ENCODE results near the gene ZCCHC24. TPM values are rescaled to one million over a fixed set of nuclear protein-coding genes. Genes with fewer than 3 reads are reported as not detected.

ZCCHC24 gene
- total and polyA plus RNA-seq, 12 donors = 5.8 to 49.0 (median 24.8) TPM

GRCh38 chr10:79446758-79447084 is 1.3 kb upstream of the ZCCHC24 start:
- intact Hi-C loops (cut with DNase I) = no loop called here
- peak overlapping the region in 4 of 5 donors; percentile 80 to 97 (median 84) for H3K27ac ChIP-seq
- peak in 6 of 7 donors; percentile 77 to 88 (median 84) for DNase-seq
- peaks cover 0 to 18% of the 10 kb centered on the region in 2 donors for H3K4me1 ChIP-seq (replicated peaks in 1 of 2)
- no peaks in the 10 kb centered on the region for H3K36me3 ChIP-seq (replicated peaks in 1 of 2)
- WGBS, 4 donors = 28 to 72% (median 36%) methylated on average over 7 to 16 of the region's 16 CpGs
- H3K27me3 ChIP-seq = no peaks in the 10 kb centered on the region
- TF ChIP-seq, protein P1, sequence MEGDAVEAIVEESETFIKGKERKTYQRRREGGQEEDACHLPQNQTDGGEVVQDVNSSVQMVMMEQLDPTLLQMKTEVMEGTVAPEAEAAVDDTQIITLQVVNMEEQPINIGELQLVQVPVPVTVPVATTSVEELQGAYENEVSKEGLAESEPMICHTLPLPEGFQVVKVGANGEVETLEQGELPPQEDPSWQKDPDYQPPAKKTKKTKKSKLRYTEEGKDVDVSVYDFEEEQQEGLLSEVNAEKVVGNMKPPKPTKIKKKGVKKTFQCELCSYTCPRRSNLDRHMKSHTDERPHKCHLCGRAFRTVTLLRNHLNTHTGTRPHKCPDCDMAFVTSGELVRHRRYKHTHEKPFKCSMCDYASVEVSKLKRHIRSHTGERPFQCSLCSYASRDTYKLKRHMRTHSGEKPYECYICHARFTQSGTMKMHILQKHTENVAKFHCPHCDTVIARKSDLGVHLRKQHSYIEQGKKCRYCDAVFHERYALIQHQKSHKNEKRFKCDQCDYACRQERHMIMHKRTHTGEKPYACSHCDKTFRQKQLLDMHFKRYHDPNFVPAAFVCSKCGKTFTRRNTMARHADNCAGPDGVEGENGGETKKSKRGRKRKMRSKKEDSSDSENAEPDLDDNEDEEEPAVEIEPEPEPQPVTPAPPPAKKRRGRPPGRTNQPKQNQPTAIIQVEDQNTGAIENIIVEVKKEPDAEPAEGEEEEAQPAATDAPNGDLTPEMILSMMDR (IDR thresholded peaks at IDR 0.05) = no peak
- peak in 1 of 2 donors; percentile 21 for TF ChIP-seq POLR2A (IDR thresholded peaks at IDR 0.05)
- peak overlapping the region in 2 of 4 donors; percentile 37 to 84 for H3K4me3 ChIP-seq
- H3K9me3 ChIP-seq (replicated peaks in 1 of 3) = no peaks in the 10 kb centered on the region

DNA sequence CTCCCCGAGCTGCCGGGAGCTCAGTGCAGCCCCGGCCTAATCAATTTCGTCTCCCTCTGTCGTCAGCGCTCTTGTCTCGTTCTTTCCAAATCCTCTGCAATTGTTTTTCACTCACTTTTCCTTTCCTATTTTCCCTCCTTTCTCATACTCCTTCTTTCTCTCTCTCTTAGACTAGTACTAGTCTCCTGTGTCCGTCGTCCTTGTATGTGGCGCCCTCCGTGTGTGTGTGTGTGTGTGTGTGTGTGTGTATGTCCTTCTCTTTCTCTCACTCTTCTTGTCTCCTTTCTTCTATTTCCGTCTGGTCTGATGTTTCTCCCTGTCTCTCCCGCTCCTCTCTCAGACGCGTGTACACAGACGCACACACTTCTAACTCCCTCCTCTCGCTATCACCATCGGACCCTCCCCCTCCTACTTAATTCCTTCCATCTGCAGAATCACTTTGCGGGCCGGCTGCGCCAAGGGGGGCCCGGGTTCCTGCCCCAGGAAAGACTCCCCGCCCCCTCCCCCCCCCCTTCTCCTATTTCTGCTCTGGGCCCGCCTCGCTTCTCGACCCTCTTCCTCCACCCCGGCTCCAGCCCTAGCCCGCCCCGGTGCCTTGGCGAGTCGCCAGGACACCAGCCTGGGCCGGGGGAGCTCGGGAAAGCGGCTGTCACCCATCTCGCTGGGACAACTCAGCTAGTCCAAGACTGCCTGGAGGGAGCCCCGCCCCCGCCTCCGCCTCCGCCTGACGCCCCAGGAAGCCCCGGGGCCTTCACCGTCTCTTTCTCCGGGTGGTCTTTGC is 743 bp upstream of the ZCCHC24 start:
- Histone ChIP-seq H3K4me3 (peak overlapping the region in 3 of 4 donors; percentile 13 to 84 (median 37)), H3K4me1 (replicated peaks in 1 of 2) (peaks cover 0 to 18% of the 10 kb centered on the region in 2 donors), H3K9me3 (replicated peaks in 1 of 3) (no peaks in the 10 kb centered on the region), H3K27me3 (no peaks in the 10 kb centered on the region), H3K36me3 (replicated peaks in 1 of 2) (no peaks in the 10 kb centered on the region), H3K27ac (peak overlapping the region; percentile 75 to 97 (median 82))
- intact Hi-C loops (cut with DNase I) = no loop called here
- WGBS, 4 donors = 1 to 2% (median 1%) methylated on average over 24 to 43 of the region's 43 CpGs
- TF ChIP-seq, protein P1 (IDR thresholded peaks at IDR 0.05) = no peak
- TF ChIP-seq POLR2A (IDR thresholded peaks at IDR 0.05) = peak; percentile 23 to 86
- peak in 3 of 7 donors; percentile 45 to 78 (median 53) for DNase-seq

GRCh38 chr10:79444199-79445119 is 965 bp downstream of the ZCCHC24 start:
- H3K27me3 ChIP-seq = no peaks in the 10 kb centered on the region
- no peaks in the 10 kb centered on the region for H3K9me3 ChIP-seq (replicated peaks in 1 of 3)
- TF ChIP-seq, protein P1 (IDR thresholded peaks at IDR 0.05) = no peak
- peak in 1 of 2 donors; percentile 15 for TF ChIP-seq POLR2A (IDR thresholded peaks at IDR 0.05)
- H3K36me3 ChIP-seq (replicated peaks in 1 of 2) = no peaks in the 10 kb centered on the region
- DNase-seq = peak; percentile 60 to 79 (median 72)
- H3K4me1 ChIP-seq (replicated peaks in 1 of 2) = peaks cover 0 to 26% of the 10 kb centered on the region in 2 donors
- H3K4me3 ChIP-seq = peak overlapping the region; percentile 22 to 84 (median 36)
- WGBS, 4 donors = 8 to 23% (median 14%) methylated on average over 11 to 44 of the region's 44 CpGs
- H3K27ac ChIP-seq = peak overlapping the region in 4 of 5 donors; percentile 68 to 97 (median 84)
- intact Hi-C loops (cut with DNase I) = loop anchor here in 1 of 2 donors (5.0 kb wide), 1 partner anchor 42 kb away; no protein-coding TSS in a partner anchor
